ENCODE measurements around the gene GAS7.

Gene GAS7

GRCh38 chr17:9991351-9991750 lies 207.1 kb downstream of the GAS7 start:
- no peak overlapping the region for H3K4ac ChIP-seq (ENCODE audit: low read depth, low read length)
- H3K18ac ChIP-seq (ENCODE audit: low read length): no peak overlapping the region
- no peaks in the 10 kb centered on the region for H3K79me2 ChIP-seq (ENCODE audit: control insufficient read depth, insufficient read depth, low read length)
- no CpG with 5 or more reads among the region's 7 CpGs for WGBS (ENCODE audit: extremely low coverage, insufficient coverage, low lambda C conversion rate)
- H3K4me1 ChIP-seq (ENCODE audit: control insufficient read depth, low read depth, low read length): peaks cover 1% of the 10 kb centered on the region
- H2BK15ac ChIP-seq (replicated peaks; ENCODE audit: low read depth): no peak overlapping the region
- no peaks in the 10 kb centered on the region for H3K79me1 ChIP-seq (ENCODE audit: low read length)
- H2BK5ac ChIP-seq (ENCODE audit: low read length): no peak overlapping the region
- no peak overlapping the region for H3K9ac ChIP-seq (ENCODE audit: low read length)
- H2AK5ac ChIP-seq (ENCODE audit: low read length): no peak overlapping the region
- no peak overlapping the region for H3K23ac ChIP-seq (ENCODE audit: low read length)
- no peak overlapping the region for H4K5ac ChIP-seq (ENCODE audit: low read length)
- no peak overlapping the region for H2BK120ac ChIP-seq (ENCODE audit: low read depth, low read length)
- H3K4me2 ChIP-seq (ENCODE audit: low read length): no peak overlapping the region
- no peak overlapping the region for H3K27ac ChIP-seq (ENCODE audit: low read depth, low read length)
- H3K56ac ChIP-seq (ENCODE audit: low read length): no peak overlapping the region
- H4K8ac ChIP-seq (ENCODE audit: low read depth, low read length): no peak overlapping the region
- H3K27me3 ChIP-seq (ENCODE audit: insufficient read depth, low read length, poor library complexity): no peaks in the 10 kb centered on the region
- no peak for DNase-seq
- H3K4me3 ChIP-seq (ENCODE audit: low read length): no peak overlapping the region
- H3K36me3 ChIP-seq (ENCODE audit: control insufficient read depth, insufficient read depth, low read length): no peaks in the 10 kb centered on the region

- WGBS (ENCODE audit: extremely low coverage, insufficient coverage, low lambda C conversion rate): no CpG with 5 or more reads among the region's 7 CpGs
- Histone ChIP-seq H2BK5ac (ENCODE audit: low read length) (no peak overlapping the region), H4K5ac (ENCODE audit: low read length) (no peak overlapping the region), H3K4me3 (ENCODE audit: low read length) (no peak overlapping the region), H3K56ac (ENCODE audit: low read length) (peak overlapping the region; percentile 25), H3K79me2 (ENCODE audit: control insufficient read depth, insufficient read depth, low read length) (no peaks in the 10 kb centered on the region), H3K9ac (ENCODE audit: low read length) (no peak overlapping the region), H3K27ac (ENCODE audit: low read depth, low read length) (no peak overlapping the region), H2AK5ac (ENCODE audit: low read length) (no peak overlapping the region), H3K4me1 (ENCODE audit: control insufficient read depth, low read depth, low read length) (peaks cover 1% of the 10 kb centered on the region), H2BK15ac (replicated peaks; ENCODE audit: low read depth) (no peak overlapping the region), H2BK120ac (ENCODE audit: low read depth, low read length) (no peak overlapping the region), H3K27me3 (ENCODE audit: insufficient read depth, low read length, poor library complexity) (no peaks in the 10 kb centered on the region), H3K4me2 (ENCODE audit: low read length) (no peak overlapping the region), H3K18ac (ENCODE audit: low read length) (no peak overlapping the region), H3K79me1 (ENCODE audit: low read length) (no peaks in the 10 kb centered on the region), H3K36me3 (ENCODE audit: control insufficient read depth, insufficient read depth, low read length) (no peaks in the 10 kb centered on the region), H3K23ac (ENCODE audit: low read length) (no peak overlapping the region), H4K8ac (ENCODE audit: low read depth, low read length) (no peak overlapping the region), H3K4ac (ENCODE audit: low read depth, low read length) (no peak overlapping the region)
- peak; percentile 73 for DNase-seq
Measured at GRCh38 chr17:9987779-9988585, 210.4 kb downstream of the GAS7 start.

GRCh38 chr17:9986754-9987382 lies 211.5 kb downstream of the GAS7 start:
- no peak overlapping the region for H3K56ac ChIP-seq (ENCODE audit: low read length)
- WGBS (ENCODE audit: extremely low coverage, insufficient coverage, low lambda C conversion rate): no CpG with 5 or more reads among the region's 9 CpGs
- no peaks in the 10 kb centered on the region for H3K36me3 ChIP-seq (ENCODE audit: control insufficient read depth, insufficient read depth, low read length)
- H4K5ac ChIP-seq (ENCODE audit: low read length): no peak overlapping the region
- no peak for DNase-seq
- H3K79me1 ChIP-seq (ENCODE audit: low read length): no peaks in the 10 kb centered on the region
- no peak overlapping the region for H2AK5ac ChIP-seq (ENCODE audit: low read length)
- no peak overlapping the region for H2BK120ac ChIP-seq (ENCODE audit: low read depth, low read length)
- H2BK5ac ChIP-seq (ENCODE audit: low read length): no peak overlapping the region
- no peaks in the 10 kb centered on the region for H3K79me2 ChIP-seq (ENCODE audit: control insufficient read depth, insufficient read depth, low read length)
- peaks cover 1% of the 10 kb centered on the region for H3K4me1 ChIP-seq (ENCODE audit: control insufficient read depth, low read depth, low read length)
- H3K4me2 ChIP-seq (ENCODE audit: low read length): no peak overlapping the region
- H3K4ac ChIP-seq (ENCODE audit: low read depth, low read length): no peak overlapping the region
- H3K9ac ChIP-seq (ENCODE audit: low read length): no peak overlapping the region
- H3K23ac ChIP-seq (ENCODE audit: low read length): no peak overlapping the region
- H2BK15ac ChIP-seq (replicated peaks; ENCODE audit: low read depth): no peak overlapping the region
- no peak overlapping the region for H3K4me3 ChIP-seq (ENCODE audit: low read length)
- H3K27ac ChIP-seq (ENCODE audit: low read depth, low read length): no peak overlapping the region
- H4K8ac ChIP-seq (ENCODE audit: low read depth, low read length): no peak overlapping the region
- H3K18ac ChIP-seq (ENCODE audit: low read length): no peak overlapping the region
- H3K27me3 ChIP-seq (ENCODE audit: insufficient read depth, low read length, poor library complexity): no peaks in the 10 kb centered on the region

DNA sequence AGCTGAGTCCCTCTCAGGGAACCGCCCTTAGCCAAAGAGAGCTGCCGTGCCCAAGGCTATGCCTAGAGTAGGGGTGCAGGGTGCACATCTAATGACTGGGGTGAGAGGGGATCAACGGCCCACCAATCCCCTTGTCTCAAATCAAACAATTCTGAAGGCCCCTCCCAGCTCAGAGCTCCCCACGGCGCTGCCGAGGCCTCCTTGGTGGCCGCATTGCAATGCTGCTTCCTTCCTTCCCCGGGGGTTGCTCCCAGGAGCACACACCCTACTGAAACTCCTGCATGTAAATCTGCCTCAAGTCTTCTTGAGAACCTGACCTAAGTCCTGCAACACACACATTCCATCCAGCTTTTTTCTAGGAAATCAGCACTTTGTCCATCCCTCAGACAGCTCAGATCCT lies 212.8 kb downstream of the GAS7 start:
- no CpG with 5 or more reads among the region's 8 CpGs for WGBS (ENCODE audit: extremely low coverage, insufficient coverage, low lambda C conversion rate)
- no peak overlapping the region for H3K56ac ChIP-seq (ENCODE audit: low read length)
- no peaks in the 10 kb centered on the region for H3K27me3 ChIP-seq (ENCODE audit: insufficient read depth, low read length, poor library complexity)

DNA sequence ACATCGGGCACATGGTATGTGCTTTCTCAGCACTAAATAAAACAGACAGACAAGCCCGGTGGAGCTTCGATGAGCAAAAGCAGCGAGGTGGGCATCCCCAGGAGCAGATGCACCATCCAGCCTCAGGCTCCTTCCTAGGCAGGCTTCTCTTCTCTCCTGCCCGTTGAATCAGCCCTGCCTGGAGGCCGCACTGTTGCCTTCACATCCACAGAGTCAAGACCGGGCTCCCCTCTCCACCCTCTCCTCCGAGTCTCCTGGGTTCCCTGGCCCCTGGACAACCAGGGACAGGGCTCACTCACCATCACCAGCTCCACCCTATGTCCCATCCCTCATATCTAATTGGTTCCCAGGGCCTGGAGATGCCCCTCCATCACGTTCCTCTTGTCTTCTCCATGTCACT lies 213.6 kb downstream of the GAS7 start:
- Histone ChIP-seq H3K27me3 (ENCODE audit: insufficient read depth, low read length, poor library complexity) (no peaks in the 10 kb centered on the region), H3K79me1 (ENCODE audit: low read length) (no peaks in the 10 kb centered on the region), H4K8ac (ENCODE audit: low read depth, low read length) (no peak overlapping the region), H3K56ac (ENCODE audit: low read length) (no peak overlapping the region), H2BK15ac (replicated peaks; ENCODE audit: low read depth) (no peak overlapping the region), H3K27ac (ENCODE audit: low read depth, low read length) (no peak overlapping the region), H3K18ac (ENCODE audit: low read length) (no peak overlapping the region), H3K4me1 (ENCODE audit: control insufficient read depth, low read depth, low read length) (peaks cover 1% of the 10 kb centered on the region), H3K23ac (ENCODE audit: low read length) (no peak overlapping the region), H2BK5ac (ENCODE audit: low read length) (no peak overlapping the region), H2AK5ac (ENCODE audit: low read length) (no peak overlapping the region), H3K36me3 (ENCODE audit: control insufficient read depth, insufficient read depth, low read length) (no peaks in the 10 kb centered on the region), H3K9ac (ENCODE audit: low read length) (no peak overlapping the region), H2BK120ac (ENCODE audit: low read depth, low read length) (no peak overlapping the region), H3K4me3 (ENCODE audit: low read length) (no peak overlapping the region), H4K5ac (ENCODE audit: low read length) (no peak overlapping the region), H3K4me2 (ENCODE audit: low read length) (no peak overlapping the region), H3K4ac (ENCODE audit: low read depth, low read length) (no peak overlapping the region), H3K79me2 (ENCODE audit: control insufficient read depth, insufficient read depth, low read length) (no peaks in the 10 kb centered on the region)
- no CpG with 5 or more reads among the region's 9 CpGs for WGBS (ENCODE audit: extremely low coverage, insufficient coverage, low lambda C conversion rate)
- DNase-seq: no peak

More for the DNA sequence above, 212.8 kb downstream of the GAS7 start:
- no peak overlapping the region for H3K27ac ChIP-seq (ENCODE audit: low read depth, low read length)
- no peak overlapping the region for H3K9ac ChIP-seq (ENCODE audit: low read length)
- no peaks in the 10 kb centered on the region for H3K79me2 ChIP-seq (ENCODE audit: control insufficient read depth, insufficient read depth, low read length)
- H3K4me3 ChIP-seq (ENCODE audit: low read length): no peak overlapping the region
- H2BK120ac ChIP-seq (ENCODE audit: low read depth, low read length): no peak overlapping the region
- H4K8ac ChIP-seq (ENCODE audit: low read depth, low read length): no peak overlapping the region
- H3K4ac ChIP-seq (ENCODE audit: low read depth, low read length): no peak overlapping the region
- H3K4me2 ChIP-seq (ENCODE audit: low read length): no peak overlapping the region
- H3K36me3 ChIP-seq (ENCODE audit: control insufficient read depth, insufficient read depth, low read length): no peaks in the 10 kb centered on the region
- no peak overlapping the region for H2BK15ac ChIP-seq (replicated peaks; ENCODE audit: low read depth)
- H4K5ac ChIP-seq (ENCODE audit: low read length): no peak overlapping the region
- no peaks in the 10 kb centered on the region for H3K79me1 ChIP-seq (ENCODE audit: low read length)
- no peak overlapping the region for H3K18ac ChIP-seq (ENCODE audit: low read length)
- H2AK5ac ChIP-seq (ENCODE audit: low read length): no peak overlapping the region
- H3K23ac ChIP-seq (ENCODE audit: low read length): no peak overlapping the region
- DNase-seq: no peak
- H3K4me1 ChIP-seq (ENCODE audit: control insufficient read depth, low read depth, low read length): peaks cover 1% of the 10 kb centered on the region
- H2BK5ac ChIP-seq (ENCODE audit: low read length): no peak overlapping the region

All from mesendoderm (in vitro differentiated cells).